ENCODE results near the gene MACROD2. TPM values are rescaled to one million over a fixed set of nuclear protein-coding genes. Genes with fewer than 3 reads are reported as not detected.
A peak's percentile ranks its signal among the peaks of the same experiment; 100 is the strongest.

Gene MACROD2
- total RNA-seq, 1 experiment from 2014 or later = 3.1 TPM

- Mint-ChIP-seq H3K4me3 (ENCODE audit: unreplicated experiment) (no peak overlapping the region), H3K9me3 (ENCODE audit: unreplicated experiment) (no peaks in the 10 kb centered on the region), H3K27me3 (ENCODE audit: insufficient read depth, unreplicated experiment) (no peaks in the 10 kb centered on the region), H3K4me1 (ENCODE audit: insufficient read depth, unreplicated experiment) (no peaks in the 10 kb centered on the region), H3K36me3 (ENCODE audit: insufficient read depth, unreplicated experiment) (no peaks in the 10 kb centered on the region), H3K27ac (ENCODE audit: low read depth, unreplicated experiment) (no peak overlapping the region)
- no TSS peak for BruUV-seq (replicated peaks)
- no peak for DNase-seq (ENCODE audit: unreplicated experiment)
- intact Hi-C loops (cut with micrococcal nuclease) = no loop called here
- ChIA-PET CTCF (interaction anchor here (0.6 to 1.3 kb wide), 2 partner anchors 14 to 17 kb away, joined by 3 read pairs; no protein-coding TSS in a partner anchor), POLR2A (interaction anchor here (0.7 kb wide), 1 partner anchor 14 kb away, joined by 4 read pairs; no protein-coding TSS in a partner anchor)
- TF ChIP-seq, protein P1, sequence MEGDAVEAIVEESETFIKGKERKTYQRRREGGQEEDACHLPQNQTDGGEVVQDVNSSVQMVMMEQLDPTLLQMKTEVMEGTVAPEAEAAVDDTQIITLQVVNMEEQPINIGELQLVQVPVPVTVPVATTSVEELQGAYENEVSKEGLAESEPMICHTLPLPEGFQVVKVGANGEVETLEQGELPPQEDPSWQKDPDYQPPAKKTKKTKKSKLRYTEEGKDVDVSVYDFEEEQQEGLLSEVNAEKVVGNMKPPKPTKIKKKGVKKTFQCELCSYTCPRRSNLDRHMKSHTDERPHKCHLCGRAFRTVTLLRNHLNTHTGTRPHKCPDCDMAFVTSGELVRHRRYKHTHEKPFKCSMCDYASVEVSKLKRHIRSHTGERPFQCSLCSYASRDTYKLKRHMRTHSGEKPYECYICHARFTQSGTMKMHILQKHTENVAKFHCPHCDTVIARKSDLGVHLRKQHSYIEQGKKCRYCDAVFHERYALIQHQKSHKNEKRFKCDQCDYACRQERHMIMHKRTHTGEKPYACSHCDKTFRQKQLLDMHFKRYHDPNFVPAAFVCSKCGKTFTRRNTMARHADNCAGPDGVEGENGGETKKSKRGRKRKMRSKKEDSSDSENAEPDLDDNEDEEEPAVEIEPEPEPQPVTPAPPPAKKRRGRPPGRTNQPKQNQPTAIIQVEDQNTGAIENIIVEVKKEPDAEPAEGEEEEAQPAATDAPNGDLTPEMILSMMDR (IDR thresholded peaks at IDR 0.05; ENCODE audit: unreplicated experiment) = no peak
Observed at GRCh38 chr20:15593081-15593480, 1597.8 kb downstream of the MACROD2 start.

DNA sequence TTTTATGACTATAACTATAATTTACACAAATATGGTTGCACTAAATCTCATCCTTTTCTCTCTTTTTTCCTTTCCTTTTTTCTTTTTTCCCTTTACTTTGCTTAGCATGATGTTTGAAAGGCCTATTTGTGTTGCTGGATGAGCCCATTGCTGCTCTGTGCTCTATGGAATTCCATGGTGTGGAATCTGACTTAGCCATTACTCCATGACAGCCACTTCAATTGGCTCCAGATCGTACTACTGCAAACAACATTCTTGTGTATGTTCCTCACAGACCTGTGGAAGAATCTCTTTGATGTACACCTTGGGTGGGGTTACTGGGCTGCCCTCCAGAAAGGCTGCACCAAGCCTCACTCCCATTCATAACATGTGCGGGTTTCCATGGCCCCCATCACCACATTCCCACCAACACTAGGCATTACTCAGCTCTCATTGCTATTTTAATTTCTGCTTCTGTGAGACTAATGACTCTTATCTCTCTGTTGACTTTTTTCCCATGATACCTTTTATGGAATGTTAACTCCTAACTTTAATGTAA, 1598.9 kb downstream of the MACROD2 start:
- no peak for DNase-seq (ENCODE audit: unreplicated experiment)
- ChIA-PET POLR2A (no interaction called here), CTCF (interaction anchor here (0.6 kb wide), 1 partner anchor 886 kb away, joined by 3 read pairs; no protein-coding TSS in a partner anchor)
- Mint-ChIP-seq H3K27ac (ENCODE audit: low read depth, unreplicated experiment) (no peak overlapping the region), H3K36me3 (ENCODE audit: insufficient read depth, unreplicated experiment) (no peaks in the 10 kb centered on the region), H3K4me3 (ENCODE audit: unreplicated experiment) (no peak overlapping the region), H3K9me3 (ENCODE audit: unreplicated experiment) (no peaks in the 10 kb centered on the region), H3K27me3 (ENCODE audit: insufficient read depth, unreplicated experiment) (no peaks in the 10 kb centered on the region), H3K4me1 (ENCODE audit: insufficient read depth, unreplicated experiment) (no peaks in the 10 kb centered on the region)
- TF ChIP-seq, protein P1 (IDR thresholded peaks at IDR 0.05; ENCODE audit: unreplicated experiment) = no peak
- intact Hi-C loops (cut with micrococcal nuclease) = no loop called here
- no TSS peak for BruUV-seq (replicated peaks)

DNA sequence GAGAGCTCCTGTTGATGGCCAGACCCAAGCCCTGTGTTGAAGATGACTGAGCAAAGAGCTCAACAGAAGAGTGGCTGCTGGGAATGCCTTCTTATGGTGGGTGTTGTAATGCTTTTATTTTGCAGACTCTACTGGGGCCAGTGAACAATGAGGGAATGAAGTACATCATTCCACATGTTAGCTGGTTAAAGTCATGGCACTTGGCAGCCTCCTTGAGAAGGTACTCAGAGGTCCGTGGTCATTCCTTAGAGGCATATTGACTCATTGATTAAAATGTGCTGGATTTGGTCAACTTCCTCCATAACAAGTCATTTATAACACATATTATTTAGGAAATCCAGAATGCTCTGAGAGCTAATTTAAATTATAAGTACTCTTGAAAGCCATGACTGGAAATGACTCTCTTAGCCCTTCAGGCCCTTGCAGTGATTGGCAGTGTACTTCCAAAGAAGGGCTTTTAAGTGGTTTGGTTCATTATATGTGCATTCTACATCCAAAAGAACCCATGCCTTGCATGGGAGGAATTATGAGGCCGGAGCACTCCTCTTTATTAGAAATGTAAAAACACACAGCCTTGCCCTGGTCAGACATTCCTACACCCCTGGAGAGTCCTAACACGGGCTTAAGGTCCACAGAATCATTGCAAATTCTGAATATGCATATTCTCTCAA, 1601.0 kb downstream of the MACROD2 start:
- Mint-ChIP-seq H3K9me3 (ENCODE audit: unreplicated experiment) (no peaks in the 10 kb centered on the region), H3K27ac (ENCODE audit: low read depth, unreplicated experiment) (no peak overlapping the region), H3K4me1 (ENCODE audit: insufficient read depth, unreplicated experiment) (no peaks in the 10 kb centered on the region), H3K36me3 (ENCODE audit: insufficient read depth, unreplicated experiment) (no peaks in the 10 kb centered on the region), H3K27me3 (ENCODE audit: insufficient read depth, unreplicated experiment) (no peaks in the 10 kb centered on the region), H3K4me3 (ENCODE audit: unreplicated experiment) (no peak overlapping the region)
- no peak for DNase-seq (ENCODE audit: unreplicated experiment)
- TF ChIP-seq, protein P1 (IDR thresholded peaks at IDR 0.05; ENCODE audit: unreplicated experiment) = no peak
- intact Hi-C loops (cut with micrococcal nuclease) = no loop called here
- CTCF ChIA-PET = interaction anchor here (0.7 kb wide), 1 partner anchor 426 kb away, joined by 4 read pairs; no protein-coding TSS in a partner anchor
- POLR2A ChIA-PET = no interaction called here
- BruUV-seq (replicated peaks) = no TSS peak

DNA sequence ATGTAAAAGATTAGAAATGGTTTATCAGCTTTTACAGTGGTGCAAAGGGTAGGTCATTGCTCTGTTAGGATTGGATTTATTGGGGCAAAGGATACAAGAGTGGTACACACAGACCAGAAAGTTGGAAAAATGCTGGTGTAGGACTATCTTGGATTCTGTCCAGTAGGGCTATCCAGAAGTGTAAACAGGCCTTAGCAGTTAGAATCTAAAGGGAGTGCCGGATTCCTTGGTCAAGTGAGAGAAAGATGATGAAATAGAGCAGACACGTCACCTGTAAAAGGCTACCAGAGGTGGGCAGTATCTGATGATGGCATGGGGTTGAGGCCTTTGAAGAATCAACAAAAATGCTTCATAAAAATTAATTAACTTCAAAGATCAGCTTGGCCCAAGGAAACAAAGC, 1602.0 kb downstream of the MACROD2 start:
- Mint-ChIP-seq H3K36me3 (ENCODE audit: insufficient read depth, unreplicated experiment) (no peaks in the 10 kb centered on the region), H3K27ac (ENCODE audit: low read depth, unreplicated experiment) (no peak overlapping the region), H3K9me3 (ENCODE audit: unreplicated experiment) (no peaks in the 10 kb centered on the region), H3K27me3 (ENCODE audit: insufficient read depth, unreplicated experiment) (no peaks in the 10 kb centered on the region), H3K4me1 (ENCODE audit: insufficient read depth, unreplicated experiment) (no peaks in the 10 kb centered on the region), H3K4me3 (ENCODE audit: unreplicated experiment) (no peak overlapping the region)
- TF ChIP-seq, protein P1 (IDR thresholded peaks at IDR 0.05; ENCODE audit: unreplicated experiment) = no peak
- ChIA-PET CTCF (interaction anchor here (0.7 kb wide), 2 partner anchors 48 to 425 kb away, joined by 3 to 4 read pairs; no protein-coding TSS in a partner anchor), POLR2A (no interaction called here)
- DNase-seq (ENCODE audit: unreplicated experiment) = peak; percentile 5
- intact Hi-C loops (cut with micrococcal nuclease) = no loop called here
- BruUV-seq (replicated peaks) = no TSS peak

Data from MCF 10A (cell line).